GM12874 (cell line): ENCODE data around the gene PIP5K1C.

Experiments
- TF ChIP-seq, protein P1 (sequence below): IDR thresholded peaks from 2 replicates; pipeline ENCODE4 v1.5.1; 2011; ENCODE audit warnings: low read depth, mild to moderate bottlenecking, control low read depth, low read length, moderate library complexity; ENCODE audit not compliant: insufficient read depth

The PIP5K1C gene

DNA sequence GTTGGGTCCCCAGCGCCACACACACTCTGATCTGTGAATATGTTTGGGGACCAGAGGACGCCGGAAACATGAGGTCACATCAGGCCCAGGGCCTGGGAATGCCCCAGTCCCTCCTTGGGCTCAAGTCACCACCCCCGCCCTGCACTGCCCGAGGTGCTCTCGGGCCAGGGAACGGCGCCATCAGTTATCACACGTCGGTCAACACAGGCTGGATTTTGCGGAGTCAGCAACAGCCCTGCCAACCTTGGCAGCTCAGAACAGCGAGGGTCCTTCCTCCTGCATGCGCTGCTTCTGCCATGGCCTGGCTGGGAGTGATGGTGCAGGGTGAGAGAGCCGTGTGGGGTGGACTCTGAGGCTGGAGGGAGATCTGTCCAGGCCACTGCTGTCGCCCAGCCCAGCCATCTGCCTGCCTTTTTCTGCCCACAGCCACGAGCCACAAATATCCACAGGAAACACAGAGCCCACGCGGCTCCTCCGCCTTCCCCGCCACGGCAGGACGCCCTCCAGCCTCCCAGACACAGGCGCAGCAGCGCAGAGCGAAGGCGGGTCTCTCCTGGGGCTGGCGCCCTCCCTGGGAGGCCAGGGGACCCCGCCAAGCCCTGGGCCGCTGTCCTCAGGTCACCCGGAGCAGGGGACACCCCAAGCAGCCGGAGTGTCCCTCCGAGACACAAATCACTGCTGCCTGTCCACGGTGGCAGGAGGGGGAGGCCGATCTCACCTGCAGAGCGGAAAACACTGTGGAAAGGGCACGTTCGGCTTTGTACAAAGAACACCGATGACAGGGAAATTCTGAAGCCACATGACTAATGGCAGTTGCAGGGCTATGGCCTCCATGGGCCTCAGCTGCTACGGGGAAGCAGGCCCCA lies 42.0 kb downstream of the PIP5K1C start:
- TF ChIP-seq, protein P1, sequence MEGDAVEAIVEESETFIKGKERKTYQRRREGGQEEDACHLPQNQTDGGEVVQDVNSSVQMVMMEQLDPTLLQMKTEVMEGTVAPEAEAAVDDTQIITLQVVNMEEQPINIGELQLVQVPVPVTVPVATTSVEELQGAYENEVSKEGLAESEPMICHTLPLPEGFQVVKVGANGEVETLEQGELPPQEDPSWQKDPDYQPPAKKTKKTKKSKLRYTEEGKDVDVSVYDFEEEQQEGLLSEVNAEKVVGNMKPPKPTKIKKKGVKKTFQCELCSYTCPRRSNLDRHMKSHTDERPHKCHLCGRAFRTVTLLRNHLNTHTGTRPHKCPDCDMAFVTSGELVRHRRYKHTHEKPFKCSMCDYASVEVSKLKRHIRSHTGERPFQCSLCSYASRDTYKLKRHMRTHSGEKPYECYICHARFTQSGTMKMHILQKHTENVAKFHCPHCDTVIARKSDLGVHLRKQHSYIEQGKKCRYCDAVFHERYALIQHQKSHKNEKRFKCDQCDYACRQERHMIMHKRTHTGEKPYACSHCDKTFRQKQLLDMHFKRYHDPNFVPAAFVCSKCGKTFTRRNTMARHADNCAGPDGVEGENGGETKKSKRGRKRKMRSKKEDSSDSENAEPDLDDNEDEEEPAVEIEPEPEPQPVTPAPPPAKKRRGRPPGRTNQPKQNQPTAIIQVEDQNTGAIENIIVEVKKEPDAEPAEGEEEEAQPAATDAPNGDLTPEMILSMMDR, result no peak

DNA sequence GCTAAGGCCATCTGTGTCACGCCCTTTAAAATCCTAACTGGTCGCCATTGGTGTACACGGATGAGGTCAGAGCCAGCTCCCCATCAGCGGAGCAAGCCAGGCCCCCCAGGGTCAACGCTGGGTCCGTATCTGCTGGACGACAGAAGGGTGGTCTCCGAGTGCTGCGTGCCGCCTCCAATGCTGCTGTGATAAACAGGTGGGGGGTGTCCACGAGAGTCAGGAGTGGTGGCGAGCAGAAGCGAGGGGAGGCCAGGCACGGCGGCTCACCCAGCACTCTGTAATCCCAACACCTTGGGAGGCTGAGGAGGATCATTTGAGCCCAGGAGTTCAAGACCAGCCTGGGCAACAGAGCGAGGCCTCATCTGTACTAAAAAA lies 42.9 kb downstream of the PIP5K1C start:
- TF ChIP-seq, protein P1, result no peak

DNA sequence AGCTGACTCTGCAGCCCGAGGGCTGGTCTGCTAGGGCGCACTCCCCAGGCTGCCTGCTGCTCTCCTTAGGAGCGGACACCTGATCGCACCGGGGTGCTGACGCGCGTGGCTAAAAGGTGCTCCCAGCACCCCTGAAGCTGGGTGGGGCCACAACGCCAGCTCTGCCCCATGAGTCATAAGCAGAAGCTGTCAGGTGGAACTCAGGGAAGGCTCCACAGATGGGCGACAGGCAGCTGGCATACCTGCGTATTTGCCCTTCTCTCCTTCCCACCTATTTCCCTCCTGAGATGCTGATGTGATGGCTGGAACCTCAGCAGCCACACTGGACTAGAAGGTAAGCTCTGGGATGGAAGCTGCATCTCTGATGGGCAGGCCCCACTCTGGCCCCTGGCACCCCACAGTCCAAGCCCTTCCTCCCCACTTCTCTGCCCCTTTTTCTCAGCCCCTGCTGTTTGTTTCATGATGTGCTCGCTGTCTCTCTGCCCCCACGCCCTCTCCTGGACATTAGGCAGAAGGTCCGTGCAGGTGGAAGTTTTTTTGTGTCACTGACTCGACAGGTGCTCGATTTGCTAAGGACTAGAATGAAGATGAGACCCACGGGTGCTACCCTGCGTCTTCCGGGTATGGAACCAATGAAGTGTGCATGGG lies 43.4 kb downstream of the PIP5K1C start:
- TF ChIP-seq, protein P1, result no peak

DNA sequence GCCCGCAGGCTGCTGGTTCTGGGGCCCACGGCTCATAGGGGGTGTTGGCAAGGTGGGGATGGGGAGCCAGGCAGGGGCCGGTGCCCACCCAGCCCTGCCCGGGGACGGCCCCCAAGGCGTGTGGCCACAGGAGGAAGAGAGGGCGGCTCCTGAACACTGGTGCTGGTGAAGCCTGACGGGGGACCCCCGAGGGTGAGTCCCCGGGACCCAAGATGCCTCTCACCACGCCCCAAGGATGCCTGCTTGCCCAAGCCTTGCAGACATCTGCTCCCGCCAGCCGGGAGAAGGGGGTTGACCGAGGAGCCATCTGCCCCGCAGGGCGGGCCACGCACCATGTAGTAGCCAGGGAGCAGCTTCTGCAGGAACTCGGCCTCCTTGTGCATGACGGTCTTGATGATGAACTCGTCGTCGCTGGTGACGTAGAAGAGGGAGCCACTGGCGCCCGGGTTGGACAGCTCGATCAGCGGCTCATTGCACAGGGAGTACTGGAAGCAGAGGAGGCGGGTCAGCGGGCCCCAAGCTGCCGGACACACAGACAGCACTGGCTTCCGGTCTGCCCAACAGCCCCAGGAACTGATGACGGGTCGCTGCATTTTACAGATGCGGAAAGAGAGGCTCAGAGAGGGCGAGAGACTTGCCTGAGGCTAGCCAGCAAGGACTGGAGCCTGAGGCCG lies 44.1 kb downstream of the PIP5K1C start:
- TF ChIP-seq, protein P1, result no peak

DNA sequence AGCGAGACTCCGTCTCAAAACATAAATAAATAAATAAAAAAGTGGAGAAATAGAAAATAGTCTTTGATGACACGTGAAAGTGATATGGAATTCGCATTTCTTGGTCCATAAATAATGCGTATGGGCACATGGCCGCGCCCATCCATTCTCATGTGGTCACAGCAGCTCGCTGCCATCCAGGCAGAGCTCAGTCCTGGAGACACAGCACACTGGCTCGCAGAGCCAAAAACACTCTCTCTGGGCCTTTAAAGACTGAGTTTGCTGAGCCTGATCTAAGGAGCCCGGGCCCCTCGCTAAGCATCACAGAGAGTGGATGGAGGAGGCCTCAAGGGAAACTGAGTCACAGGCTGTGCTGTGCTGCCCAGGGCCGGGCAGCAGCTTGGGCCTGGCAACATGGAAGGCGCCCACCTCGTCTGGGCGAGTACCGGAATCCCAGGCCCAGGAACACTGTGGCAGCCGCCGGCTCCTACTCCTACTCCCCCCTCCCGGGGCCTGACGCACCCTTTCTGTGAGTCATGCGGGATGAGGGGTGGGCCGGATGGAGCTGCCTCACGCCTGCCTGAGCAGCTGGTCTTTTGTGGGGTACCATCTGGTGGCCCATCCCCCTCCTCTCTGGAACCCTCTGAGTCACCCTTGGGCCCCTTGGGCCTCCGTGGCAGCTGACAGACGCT lies 44.7 kb downstream of the PIP5K1C start:
- TF ChIP-seq, protein P1, result no peak

DNA sequence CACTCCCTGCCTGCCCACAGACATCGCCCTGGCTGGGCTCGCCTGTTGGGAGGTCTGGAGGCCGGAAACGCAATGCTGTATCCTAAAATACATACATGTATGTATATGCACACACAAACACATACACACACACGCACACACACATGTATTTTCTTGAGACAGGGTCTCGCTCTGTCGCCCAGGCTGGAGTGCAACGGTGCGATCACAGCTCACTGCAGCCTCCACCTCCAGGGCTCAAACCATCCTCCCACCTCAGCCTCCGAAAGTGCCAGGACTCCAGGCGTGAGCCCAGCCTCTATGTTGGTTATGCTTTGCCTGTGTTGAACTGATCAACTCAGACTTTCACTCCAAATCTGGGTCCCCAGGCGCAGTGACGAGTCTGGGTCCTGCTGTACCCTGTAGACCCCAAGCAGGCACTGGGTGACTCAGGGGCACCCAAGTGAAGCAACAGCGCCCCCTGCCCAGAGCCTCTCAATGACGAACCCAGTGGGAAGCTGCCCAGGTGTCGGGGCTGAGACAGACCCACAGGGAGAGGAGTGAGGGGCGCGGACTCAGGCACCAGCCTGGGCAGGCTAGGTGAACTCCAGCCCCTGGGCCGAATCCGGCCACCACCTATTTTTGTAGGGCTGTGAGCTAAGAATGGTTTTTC lies 46.3 kb downstream of the PIP5K1C start:
- TF ChIP-seq, protein P1, result 0 out of 2 replicates have a peak, but pooled peaks have one; percentile 6
